H1 (cell line): Measurements from ENCODE around the gene TEX29. TPM values are rescaled to one million over a fixed set of nuclear protein-coding genes. Genes with fewer than 3 reads are reported as not detected.

Experiments
- CBX8 ChIP-seq: fragments of 300-800, 300-1000 bp; sonication (generic); IDR thresholded peaks from 2 replicates; pipeline ENCODE4 v1.7.1; 2016; ENCODE audit warnings: low read depth, low read length, borderline replicate concordance
- KDM5A ChIP-seq: fragments of 200-600 bp; IDR thresholded peaks from 2 replicates; pipeline ENCODE4 v1.7.1; 2012; ENCODE audit warnings: mild to moderate bottlenecking, low read length, inconsistent platforms, mixed read lengths
- PHF8 ChIP-seq: fragments of 200-600 bp; sonication (generic); conservative IDR thresholded peaks from 2 replicates; pipeline ENCODE4 v1.7.1; 2012; ENCODE audit warnings: low read depth, mild to moderate bottlenecking, inconsistent platforms, low read length, moderate library complexity
- RXRA ChIP-seq: IDR thresholded peaks from 2 replicates; pipeline ENCODE4 v1.6.1; 2011; ENCODE audit warnings: low read depth, mild to moderate bottlenecking, low read length, moderate library complexity; ENCODE audit not compliant: insufficient read depth
- SIN3A ChIP-seq, 2 experiments: IDR thresholded peaks in 1 of 2; conservative IDR thresholded peaks in 1 of 2; 2 replicates each; pipeline ENCODE4 v1.6.1; 2011 to 2012; ENCODE audit warnings: low read length in 2 of 2, improper control_type of control experiment in 1 of 2, low read depth in 1 of 2, mild to moderate bottlenecking in 1 of 2
- polyA plus RNA-seq, 7 experiments: library from polyadenylated mRNA; depleted of rRNA in 3 of 7; stranded (reverse) in 5 of 7; unstranded in 2 of 7; fragments of >200 nt in 5 of 7; fragments of 200-250 nt in 2 of 7; gene quantifications; 1 replicate in 5 of 7; 2 replicates in 1 of 7; 4 replicates in 1 of 7; pipeline versions ENCODE4 v1.2.1 to v1.2.3, GENCODE V29; 2011 to 2013; ENCODE audit warnings: missing spikeins in 2 of 7, mixed read lengths in 2 of 7
- total RNA-seq: library from RNA; stranded (reverse); fragmentation: NEBNext Ultra II Directional; extraction: Animal tissue kit (Norgen Biotek cat#: 25700); gene quantifications from 2 replicates; pipeline ENCODE4 v1.2.1, GENCODE V29; 2021

The TEX29 gene
- total and polyA plus RNA-seq, 2 of the 8 experiments (the other 6 are each of a cell fraction or from before 2014, with no cell fraction given), result 0.08 TPM; not detected in 1

DNA sequence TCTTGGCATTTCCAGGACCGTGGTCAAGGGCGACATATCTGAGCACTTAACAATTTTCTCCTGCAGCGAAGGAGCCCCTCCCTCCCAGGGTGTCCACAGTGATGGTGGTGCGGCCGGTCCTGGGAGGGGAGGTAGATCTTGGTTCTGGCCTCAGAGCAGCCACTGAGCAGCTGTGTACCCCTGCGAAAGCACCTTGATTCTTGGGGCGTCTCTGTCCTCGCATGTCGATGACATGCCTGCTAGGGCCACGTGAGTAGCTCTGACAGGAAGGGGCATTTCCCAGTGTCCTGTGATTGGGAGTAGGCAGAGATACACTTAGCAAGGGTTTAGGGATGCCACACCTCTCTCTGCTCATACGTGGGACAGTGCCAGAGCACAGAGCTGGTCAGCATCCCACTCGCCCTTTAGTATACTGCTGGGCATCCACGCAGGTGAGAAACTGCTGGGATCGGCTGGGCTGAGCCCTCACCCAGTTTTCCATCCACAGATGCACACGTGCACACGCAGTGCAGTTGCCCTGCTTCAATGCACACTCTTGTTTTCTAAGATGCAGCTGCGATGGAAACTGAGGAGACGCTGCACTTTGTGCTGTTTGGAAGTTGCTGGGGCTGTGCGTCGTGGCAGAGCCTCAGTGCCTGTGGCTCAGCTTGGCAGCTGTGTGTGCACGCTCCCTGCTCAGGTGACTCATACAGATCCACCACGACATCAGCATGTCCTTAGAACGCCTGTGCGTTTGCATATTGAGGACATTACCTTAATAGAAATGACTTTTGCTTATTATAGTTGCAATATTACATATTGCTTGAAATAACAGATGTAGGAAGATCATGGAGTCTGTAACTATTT is 66.8 kb downstream of the TEX29 start (continued):
- TF ChIP-seq CBX8 (no peak), SIN3A (conservative IDR thresholded peaks at IDR 0.05 in 1 of 2, IDR thresholded peaks at IDR 0.05 in 1 of 2; ENCODE audit: low read depth in 1 of 2, low read length in 2 of 2) (no peak), KDM5A (no peak), PHF8 (no peak), RXRA (no peak)
